Activated CD8-positive, alpha-beta memory T cell treated with anti-CD3 and anti-CD28 coated beads, Interleukin-2, amount 50 U/mL, for 48 hours (primary cell): ENCODE data around the gene PPRC1.

Experiments used
- DNase-seq: peaks from one replicate; pipeline ENCODE4 v3.0.0-alpha.2; 2020

Gene PPRC1

GRCh38 chr10:102191956-102192355 is 59.1 kb downstream of the PPRC1 start:
- no peak for DNase-seq

- no peak for DNase-seq
Measured at GRCh38 chr10:102195296-102195870, 62.5 kb downstream of the PPRC1 start.

GRCh38 chr10:102196893-102197292 is 64.1 kb downstream of the PPRC1 start:
- no peak for DNase-seq

GRCh38 chr10:102198027-102198426 is 65.2 kb downstream of the PPRC1 start:
- no peak for DNase-seq
